HG02759 (cell line): Measurements from ENCODE around the gene NLRP14.
A peak's percentile ranks its signal among the peaks of the same experiment; 100 is the strongest.

Source experiments
- ATAC-seq: cut with Tn5 transposase; IDR thresholded peaks from one replicate; pipeline ENCODE4 v1.9.1; 2021; ENCODE audit warnings: mild to moderate bottlenecking, moderate library complexity; ENCODE audit not compliant: unreplicated experiment

The NLRP14 gene

DNA sequence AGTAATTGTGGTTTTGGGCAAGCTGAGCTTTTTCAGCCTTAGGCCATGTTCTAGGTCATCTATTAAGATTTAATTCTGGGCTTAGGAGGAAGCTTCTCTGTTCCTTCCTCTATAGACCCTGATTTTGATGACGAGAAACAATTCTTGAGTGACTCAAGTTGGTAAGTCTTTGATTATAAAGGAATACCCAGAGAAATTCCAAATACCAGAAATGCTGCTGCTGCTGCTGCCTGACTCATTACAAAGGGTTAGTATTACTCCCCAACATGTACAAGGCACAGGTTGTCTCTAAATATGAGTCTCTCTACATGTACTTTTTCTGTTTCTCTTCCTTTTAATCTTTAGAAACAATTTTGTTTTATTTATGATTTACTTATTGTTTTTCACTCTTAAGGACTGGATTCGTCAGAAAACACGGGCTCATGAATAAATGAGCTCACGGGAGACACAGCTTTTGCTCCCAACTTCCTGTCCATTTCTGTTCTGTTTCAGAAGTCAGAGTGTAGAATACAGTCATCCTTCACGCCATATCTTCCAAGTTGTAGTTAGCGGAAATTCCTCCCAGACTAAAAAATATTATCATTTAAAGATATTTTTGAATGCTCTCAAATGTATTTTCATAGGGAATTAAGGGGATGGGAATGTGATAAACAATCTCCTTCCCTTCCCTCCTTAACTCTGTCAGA, 36.7 kb downstream of the NLRP14 start:
- ATAC-seq: no peak

DNA sequence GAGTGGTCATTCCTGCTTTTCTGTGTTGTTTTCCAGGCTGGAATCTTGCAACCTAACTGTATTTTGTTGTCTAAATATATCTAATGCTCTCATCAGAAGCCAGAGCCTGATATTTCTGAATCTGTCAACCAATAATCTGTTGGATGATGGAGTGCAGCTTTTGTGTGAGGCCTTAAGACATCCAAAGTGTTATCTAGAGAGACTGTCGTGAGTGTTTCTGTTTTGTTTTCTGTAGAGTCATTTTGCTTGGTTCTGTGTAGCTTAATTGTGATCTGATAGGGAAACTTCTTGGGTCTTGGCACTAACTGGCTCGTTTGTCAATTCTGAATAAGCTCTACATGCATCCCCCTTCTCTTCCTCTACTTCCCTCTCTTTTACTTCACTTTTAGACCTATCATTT, 37.4 kb downstream of the NLRP14 start:
- ATAC-seq: no peak

DNA sequence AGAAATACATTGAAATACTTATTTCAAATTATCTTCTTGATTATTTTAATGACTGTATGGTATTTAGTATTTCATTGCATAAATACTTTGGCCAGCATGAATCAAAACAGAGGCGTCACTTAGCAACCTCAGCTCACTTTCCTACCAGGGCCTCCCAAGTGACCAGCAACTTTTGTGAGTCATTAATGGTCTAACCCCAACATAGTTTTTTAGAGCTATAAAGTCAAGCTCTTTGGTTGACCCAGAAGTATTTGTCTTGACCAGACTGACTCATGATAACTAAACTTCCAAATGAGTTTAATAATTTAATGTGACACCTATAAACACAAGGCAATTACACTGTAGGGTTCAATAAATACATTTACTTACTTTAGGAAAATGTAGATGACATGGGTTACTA, 40.6 kb downstream of the NLRP14 start:
- ATAC-seq: no peak

DNA sequence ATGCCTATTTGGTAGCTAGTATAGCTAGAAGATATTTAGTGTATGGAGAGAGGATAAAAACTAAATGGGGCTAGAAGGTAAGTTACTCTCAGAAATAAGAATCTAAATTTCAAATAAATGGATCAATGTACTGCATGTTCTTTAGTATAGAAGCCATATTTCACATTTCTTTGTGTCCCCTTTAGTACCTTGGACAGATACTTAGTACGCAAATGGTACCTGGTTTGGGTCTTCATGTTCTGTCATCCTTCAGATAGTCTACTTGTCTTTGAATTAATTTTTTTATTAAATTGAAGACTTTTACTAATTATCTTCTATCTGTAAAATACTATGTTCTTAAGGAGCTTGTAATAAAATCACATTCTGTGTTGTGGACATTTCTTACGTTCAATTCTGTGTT, 42.3 kb downstream of the NLRP14 start:
- no peak for ATAC-seq

DNA sequence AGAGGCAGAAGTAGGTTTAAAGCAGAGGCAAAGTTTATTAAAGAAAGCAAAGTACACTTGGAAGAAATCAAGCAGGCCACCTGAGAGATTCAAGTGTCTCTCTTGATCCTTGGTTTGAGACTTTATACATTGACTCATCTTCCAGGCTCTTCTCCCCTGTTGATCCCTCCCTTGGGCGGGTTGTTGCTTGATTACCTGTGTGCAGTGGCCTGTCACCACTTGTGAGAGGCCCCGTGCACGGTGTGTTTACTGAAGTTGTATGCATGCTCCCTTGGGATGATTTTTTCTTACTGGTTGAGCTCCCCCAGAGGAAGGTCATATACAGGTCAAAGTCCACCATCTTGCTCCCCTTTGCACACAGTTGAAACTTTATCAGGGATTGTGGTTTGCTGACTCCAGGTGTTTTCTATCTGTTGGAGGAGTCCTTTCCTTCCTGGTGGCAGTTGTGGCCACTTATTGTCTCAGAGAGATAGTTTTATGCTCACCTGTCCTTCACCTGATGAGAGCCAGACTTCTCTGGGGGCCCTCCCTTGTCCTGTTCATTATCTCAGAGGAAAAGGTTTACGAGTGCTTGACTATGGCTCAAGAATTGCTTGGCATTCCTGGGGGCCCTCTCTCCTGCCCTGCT, 52.2 kb downstream of the NLRP14 start:
- ATAC-seq: no peak

DNA sequence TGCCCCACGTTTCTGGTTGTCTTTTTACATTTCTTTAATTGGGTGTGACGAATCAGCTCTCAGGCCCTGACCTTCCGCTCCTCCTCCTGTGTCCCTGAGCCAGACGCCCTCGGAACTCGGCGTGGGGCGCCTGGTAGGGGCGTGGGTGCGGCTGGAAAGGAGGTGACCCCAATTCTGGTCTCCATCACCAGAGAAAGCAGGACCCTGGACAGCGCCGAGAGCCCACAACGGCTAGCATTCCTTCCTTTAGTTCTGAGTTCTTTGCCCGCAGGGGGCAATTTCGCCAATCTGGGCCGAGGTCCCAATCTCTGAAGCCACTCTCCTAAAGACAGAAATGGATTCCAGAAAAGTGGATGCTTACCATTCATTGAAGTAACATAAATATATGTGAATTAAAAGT, 56.8 kb downstream of the NLRP14 start:
- ATAC-seq: no peak

DNA sequence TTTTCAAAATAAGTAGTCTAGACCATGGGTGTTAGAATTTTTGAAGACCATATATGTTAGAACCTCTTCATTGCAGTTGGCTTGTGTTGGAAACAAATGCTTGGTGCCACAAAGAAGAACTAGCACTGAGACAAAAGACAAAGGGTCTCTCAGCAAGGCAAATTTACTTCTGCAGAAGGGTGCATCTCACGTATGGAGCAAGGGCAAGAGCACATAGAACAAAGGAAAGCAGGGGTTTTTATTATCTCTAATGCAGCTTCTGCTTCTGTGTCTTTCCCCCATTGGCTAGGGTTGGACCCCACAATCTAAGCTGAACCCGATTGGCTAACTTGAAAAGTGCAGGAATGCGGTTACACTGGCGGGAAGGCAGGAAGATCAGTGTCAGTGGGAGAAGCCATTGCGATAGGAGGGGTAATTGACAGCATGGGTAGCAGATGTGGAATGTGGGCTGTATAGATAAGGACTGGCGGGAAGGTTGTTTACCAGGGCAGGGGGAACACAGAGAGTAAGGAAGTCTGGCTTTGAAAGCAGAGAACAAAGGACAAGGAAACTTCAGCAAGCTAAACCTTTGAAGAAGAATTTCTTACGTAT, 59.4 kb downstream of the NLRP14 start:
- ATAC-seq: no peak

DNA sequence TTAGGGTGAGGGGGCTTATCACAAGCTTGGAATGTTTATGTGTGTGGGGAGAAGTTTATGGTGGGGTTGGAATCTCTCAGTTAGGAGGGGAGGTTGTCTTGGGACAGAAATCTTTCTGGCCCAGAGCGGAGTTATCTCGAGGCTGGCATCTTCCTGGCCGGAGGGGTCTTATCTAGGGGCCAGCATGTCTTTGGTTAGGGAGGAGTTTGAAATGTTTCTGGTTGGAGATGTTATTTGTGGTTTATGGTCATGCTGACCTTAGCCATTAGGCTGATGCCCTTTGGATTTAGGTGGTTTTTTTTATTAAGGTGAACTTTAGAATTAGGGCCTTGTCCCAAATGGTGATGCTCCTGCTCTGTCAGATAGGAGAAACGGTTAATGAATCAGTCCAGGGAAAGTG, 60.6 kb downstream of the NLRP14 start:
- no peak for ATAC-seq

DNA sequence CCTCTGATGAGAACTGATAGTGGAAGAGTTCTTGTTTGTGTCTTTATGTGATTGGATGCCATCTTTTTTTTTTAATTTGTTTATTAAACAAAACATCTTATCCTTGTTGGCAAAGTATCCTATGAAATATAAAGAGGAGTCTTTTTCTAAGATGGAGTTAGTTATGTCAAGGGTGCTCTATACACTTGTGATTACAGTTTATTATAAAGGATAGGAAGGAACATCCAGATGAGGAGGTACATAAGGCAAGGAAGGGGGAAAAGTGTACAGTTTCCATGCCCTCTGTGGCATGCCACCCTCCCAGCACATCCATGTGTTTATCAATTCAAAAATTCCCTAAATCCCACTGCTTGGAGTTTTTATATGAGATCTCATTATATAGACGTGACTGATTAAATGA, 61.2 kb downstream of the NLRP14 start:
- ATAC-seq: no peak

DNA sequence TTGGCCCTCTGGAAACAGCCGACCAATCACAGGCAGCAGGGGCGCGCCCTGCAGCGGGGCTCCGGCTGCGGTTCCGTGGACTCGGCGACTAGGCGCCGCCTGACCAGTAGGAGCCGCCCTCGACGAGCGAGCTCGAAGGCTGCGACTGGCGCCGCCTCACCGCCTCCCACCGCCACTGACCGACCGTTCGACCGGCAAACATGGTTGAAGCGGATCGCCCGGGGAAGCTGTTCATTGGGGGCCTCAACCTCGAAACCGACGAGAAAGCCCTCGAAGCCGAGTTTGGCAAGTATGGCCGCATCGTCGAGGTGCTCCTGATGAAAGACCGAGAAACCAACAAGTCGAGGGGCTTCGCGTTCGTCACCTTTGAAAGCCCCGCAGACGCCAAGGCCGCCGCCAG, 68.6 kb downstream of the NLRP14 start, which contains the start of gene RBMXL2:
RBMXL2 (plus strand) TSS at position 78 of the 400 bp plus-strand sequence; CDS start at position 201, 123 bp downstream.
- no peak for ATAC-seq

DNA sequence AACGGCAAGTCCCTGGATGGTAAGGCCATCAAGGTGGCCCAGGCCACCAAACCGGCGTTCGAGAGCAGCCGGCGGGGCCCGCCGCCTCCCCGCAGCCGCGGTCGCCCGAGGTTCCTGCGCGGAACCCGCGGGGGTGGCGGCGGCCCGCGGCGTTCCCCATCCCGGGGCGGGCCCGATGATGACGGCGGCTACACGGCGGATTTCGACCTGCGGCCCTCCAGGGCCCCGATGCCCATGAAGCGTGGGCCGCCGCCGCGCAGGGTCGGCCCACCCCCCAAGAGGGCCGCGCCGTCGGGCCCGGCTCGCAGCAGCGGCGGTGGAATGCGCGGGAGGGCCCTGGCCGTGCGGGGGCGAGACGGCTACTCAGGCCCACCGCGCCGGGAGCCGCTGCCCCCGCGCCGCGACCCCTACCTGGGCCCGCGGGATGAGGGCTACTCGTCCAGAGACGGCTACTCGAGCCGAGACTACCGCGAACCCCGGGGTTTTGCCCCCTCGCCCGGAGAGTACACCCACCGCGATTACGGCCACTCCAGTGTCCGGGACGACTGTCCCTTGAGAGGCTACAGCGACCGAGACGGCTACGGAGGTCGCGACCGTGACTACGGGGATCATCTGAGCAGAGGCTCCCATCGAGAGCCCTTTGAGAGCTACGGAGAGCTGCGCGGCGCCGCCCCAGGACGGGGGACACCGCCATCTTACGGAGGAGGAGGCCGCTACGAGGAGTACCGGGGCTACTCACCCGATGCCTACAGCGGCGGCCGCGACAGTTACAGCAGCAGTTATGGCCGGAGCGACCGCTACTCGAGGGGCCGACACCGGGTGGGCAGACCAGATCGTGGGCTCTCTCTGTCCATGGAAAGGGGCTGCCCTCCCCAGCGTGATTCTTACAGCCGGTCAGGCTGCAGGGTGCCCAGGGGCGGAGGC, 69.3 kb downstream of the NLRP14 start:
- no peak for ATAC-seq

DNA sequence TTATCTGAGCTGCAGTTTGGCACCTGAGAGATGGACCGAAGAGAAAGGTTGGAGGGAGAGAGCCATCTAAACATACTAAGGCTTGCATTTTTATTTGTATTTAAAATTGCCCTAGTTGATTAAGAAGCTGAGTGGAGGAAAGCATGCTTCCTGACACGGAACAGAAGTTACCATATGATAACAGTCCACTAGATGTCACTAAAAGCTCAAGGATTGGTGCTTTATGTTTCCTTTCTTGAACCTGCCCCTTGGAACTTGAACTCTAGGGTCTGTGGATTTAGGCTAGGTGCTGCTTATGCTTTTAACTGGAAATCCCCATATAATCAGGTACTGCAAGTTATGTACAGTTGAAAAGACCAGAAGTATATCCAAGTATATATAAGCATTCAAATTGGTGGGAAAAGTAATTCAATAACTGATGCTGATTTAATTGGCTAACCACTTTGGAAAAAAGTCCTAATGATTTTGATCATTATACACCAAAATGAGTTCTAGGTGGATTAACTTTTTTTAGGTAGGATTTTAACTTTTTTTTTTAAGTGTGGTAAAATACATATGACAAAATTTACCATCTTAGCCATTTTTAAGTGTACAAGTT, 78.1 kb downstream of the NLRP14 start:
- ATAC-seq: peak; percentile 59

DNA sequence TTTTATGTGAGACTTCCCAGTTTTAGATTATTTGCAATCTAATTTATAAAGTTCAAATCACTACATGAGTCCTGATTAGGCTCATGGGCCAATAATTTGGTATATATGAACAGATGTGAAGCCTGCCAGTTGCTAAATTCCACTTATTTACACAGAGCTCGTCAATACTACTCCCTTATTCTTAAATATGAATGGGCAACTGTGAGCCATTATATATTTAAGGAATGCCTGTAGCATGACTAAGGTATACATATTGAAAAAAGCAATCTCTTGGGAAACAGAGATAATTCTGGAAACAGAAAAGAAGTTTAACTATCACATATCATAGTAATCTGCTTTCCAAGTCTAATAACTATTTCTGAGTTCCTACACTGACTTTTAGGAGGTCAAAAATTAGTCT, 95.5 kb downstream of the NLRP14 start:
- no peak for ATAC-seq

DNA sequence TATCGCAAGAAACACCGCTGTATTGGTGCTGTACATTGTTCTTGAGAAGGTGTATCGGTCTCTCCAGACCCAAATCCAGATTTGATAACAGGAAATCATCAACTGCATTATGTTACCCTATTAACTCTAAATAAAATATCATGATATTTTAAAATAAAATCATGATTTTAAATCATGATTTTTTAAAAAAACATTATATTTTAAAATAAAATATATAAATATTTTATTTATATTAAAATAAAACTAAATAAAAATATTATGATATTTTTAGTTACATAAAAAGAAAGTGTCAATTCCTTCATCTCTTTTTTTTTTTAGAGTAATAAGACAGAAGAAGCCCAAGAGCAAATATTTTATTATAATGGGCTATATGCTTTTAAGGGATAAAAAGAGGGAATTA, 96.1 kb downstream of the NLRP14 start:
- ATAC-seq: no peak
